NCI-H526 (cell line): ENCODE data around the gene MYT1.

Source experiments
- DNase-seq, 2 experiments: peaks; one replicate each; lab custom pipeline; 2025; lab: John Stamatoyannopoulos, UW

Gene MYT1

DNA sequence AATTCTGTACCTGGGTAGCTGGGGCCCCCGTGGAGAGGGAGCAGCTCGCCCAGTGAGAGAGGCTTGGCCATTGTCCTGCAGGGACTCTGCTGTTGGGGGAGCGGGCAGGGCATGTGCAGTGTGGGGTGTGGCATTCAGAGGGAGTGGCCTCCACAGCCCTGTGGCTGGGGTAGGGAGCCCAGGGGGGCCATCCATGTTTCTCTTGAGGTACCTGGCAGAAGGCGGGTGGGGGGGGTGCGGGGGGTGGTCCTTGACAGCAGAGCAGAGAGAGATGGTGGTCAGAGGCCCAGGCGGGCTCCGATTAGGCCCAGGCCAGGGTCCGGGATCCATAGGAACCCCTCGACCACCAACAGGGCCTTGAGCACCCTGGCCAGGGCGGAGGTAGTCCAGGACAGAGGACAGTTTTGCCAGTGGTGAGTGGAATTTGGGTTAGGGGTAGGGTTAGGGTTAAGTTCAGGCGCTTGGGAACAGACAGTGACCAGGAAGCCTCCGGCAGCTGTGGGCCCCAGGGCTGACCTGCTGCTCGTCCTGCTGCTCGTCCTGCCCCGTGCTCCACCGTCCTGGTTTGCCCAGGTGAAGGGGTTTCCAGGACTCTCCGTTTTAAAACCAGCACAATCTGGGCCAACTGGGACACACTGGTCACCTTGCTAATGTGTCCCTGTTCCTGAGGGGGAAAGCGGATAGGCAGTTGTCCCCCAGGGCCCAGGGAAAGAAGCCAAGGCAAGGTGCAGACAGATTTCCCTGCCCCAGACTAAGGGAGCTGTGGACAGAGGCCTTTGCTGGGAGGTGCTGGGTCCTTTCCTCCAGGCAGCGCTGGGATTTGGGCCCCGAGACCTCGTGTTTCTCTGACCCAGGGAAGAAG, 24.8 kb upstream of the MYT1 start:
- DNase-seq = no peak

DNA sequence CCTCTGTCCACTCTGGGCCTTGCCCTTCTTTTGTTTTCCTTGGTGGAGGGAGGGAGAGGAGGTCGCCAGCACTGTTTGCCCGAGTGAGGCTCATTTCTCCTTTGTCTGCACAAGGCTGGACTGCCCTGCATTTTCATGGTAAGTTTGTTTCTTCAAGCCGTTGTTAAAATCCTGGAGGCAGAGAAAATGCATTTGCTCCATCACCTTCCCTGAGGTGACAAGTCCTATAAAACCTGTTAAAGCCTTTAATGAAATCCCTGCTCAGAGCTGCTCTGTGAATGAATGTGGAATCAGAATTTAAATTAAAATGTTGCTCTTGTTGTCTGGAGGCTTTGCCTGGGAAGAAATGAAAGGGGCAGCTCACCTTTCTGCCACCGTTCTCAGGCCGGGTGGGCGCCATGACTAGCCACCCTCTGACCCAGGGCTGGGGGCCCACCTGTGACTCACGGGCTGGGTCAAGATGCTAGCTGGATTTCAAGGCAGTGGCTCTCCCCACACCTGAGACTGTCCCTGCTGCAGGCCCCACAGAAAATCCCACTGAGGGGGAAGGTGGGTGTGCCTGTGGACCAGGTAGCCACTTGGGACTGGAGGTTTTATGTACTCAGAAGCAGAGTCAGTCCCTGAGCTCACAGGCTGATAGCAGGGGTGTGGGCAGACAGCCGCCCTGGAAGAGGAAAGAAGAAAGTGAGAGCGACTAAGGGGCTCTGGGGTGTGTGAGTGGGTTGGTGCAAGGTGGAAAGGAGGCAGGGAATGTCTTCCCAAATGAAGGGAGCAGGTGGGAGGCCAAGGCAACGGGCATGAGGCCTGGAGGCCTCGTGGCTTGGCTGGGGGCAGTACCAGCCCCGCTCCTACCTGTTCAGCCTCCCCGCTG, 24.0 kb upstream of the MYT1 start:
- DNase-seq = no peak

DNA sequence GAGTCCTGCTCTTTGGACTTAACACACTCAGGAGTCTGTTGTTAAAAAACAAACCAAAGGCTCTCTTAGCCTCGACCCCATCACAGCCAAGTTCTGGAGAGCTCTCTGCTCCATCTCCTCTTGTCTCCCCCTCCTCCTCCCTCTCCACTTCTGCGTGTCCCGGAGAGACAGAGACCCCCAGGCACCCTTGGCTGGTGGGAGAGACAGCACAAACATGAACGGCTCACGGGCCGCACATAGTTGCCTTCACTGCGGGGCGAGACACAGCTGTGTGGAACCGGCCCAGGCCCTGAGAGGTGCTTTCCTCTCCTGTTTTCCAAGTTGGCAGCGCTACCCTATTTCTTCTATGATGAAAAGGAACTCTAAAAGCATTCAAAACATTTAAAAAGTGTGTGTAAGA, 23.3 kb upstream of the MYT1 start:
- no peak for DNase-seq

DNA sequence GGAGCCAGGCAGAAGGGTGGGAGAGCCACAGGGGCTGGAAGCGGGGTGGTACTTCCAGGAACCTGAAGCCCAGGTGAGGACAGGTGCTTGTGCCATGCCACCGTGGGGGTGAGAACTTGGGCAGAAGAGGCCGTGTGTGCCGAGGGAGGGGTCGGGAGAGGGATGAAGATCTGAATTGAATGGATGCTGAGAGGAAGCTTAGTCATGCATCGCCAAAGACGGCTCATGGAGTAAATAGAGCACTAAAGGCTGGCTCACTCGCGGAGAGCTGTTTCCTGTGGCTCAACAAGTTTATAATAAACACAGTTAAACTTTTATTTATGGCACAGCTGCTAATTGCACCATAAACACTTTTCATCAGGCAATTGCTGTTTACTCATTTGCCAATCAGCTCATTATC, 21.7 kb upstream of the MYT1 start:
- peak; percentile 67 to 86 for DNase-seq

- no peak for DNase-seq
Measured at GRCh38 chr20:64143018-64143801, 21.0 kb upstream of the MYT1 start.

DNA sequence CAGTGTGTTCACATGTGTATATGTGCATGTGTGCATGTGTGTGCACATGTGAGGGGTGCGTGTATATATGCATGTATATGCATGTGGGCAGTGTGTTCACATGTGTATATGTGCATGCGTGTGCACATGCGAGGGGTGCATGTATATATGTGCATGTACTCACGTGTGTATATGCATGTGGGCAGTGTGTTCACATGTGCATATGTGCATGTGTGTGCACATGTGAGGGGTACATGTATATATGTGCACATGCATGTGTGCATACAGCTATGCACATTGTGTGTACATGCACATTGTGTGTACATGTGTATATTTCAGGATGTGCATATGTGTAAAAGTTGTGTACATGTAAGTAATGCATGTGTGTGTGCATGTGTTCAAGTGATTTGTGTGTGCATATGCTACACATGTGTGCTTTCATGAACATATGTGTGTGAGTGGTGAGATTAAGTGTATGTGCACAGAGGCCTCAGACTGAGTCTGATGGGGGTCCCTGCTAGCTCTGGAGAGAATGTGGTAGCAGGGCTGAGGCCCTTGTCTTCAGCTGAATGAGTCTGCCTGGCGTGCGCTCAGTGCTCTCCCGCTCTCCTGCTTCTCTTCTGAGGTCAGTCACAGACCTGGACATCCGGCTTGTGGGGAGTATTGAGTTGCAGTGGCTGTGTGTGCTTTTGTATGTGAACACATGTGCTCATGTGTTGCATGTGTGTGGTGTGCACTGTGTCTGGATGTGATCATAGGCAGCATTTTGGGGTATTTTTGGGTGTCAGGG, 19.9 kb upstream of the MYT1 start:
- no peak for DNase-seq

- no peak for DNase-seq
Measured at GRCh38 chr20:64145458-64146300, 18.6 kb upstream of the MYT1 start.

- DNase-seq = no peak
Measured at GRCh38 chr20:64146301-64146935, 17.8 kb upstream of the MYT1 start.

DNA sequence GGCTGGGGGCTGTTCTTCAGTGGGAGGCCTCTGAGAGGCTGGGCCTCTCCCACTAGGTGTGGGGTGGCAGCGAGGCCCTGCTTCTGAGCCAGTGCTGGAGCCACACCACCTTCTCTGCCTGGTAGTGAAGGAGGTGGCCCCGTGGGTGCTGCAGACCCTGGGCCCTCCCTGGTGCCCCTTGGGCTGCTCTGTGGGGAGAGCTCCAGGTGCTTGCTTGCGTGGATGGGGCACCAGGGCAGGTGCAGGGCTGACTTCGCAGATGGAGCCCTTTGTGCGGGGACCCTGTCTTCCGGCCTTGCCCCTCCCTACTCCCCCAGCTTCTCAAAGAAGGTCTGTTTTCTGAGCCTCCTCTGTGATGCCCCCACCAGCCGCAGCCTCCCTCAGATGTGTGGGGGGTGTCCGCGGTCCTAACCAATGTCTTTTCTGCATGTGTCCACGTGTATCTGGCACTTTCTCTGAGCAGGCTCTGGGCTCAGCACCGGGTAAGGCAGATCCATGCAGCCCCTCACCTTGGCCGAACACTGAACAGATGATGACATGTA, 17.2 kb upstream of the MYT1 start:
- DNase-seq = no peak

- no peak for DNase-seq
Measured at GRCh38 chr20:64148581-64148980, 15.7 kb upstream of the MYT1 start.

GRCh38 chr20:64149141-64149540, 15.1 kb upstream of the MYT1 start:
- DNase-seq = no peak

DNA sequence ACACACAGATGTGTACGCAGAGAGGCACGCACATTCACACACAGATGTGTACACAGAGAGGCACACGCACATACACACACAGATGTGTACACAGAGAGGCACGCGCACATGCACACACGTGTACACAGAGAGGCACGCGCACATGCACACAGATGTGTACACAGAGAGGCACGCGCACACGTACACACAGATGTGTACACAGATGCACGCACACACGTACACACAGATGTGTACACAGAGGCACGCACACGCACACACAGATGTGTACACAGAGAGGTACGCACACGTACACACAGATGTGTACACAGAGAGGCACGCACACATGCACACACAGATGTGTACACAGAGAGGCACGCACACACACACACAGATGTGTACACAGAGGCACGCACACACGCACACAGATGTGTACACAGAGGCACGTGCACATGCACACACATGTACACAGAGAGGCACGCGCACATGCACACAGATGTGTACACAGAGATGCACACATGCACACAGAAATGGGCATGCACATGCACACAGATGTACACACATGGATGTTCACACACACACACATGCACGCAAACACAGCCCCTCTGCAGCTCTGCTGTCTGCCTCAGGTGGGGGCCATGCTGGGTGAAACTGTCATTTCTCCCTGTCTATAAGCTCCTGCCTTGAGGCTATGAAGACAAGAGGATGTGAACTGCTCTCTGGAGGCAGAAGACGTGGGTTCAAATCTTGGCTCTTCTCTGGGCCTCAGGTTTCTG, 14.3 kb upstream of the MYT1 start:
- DNase-seq = no peak

GRCh38 chr20:64150756-64151632, 13.3 kb upstream of the MYT1 start:
- DNase-seq = no peak

DNA sequence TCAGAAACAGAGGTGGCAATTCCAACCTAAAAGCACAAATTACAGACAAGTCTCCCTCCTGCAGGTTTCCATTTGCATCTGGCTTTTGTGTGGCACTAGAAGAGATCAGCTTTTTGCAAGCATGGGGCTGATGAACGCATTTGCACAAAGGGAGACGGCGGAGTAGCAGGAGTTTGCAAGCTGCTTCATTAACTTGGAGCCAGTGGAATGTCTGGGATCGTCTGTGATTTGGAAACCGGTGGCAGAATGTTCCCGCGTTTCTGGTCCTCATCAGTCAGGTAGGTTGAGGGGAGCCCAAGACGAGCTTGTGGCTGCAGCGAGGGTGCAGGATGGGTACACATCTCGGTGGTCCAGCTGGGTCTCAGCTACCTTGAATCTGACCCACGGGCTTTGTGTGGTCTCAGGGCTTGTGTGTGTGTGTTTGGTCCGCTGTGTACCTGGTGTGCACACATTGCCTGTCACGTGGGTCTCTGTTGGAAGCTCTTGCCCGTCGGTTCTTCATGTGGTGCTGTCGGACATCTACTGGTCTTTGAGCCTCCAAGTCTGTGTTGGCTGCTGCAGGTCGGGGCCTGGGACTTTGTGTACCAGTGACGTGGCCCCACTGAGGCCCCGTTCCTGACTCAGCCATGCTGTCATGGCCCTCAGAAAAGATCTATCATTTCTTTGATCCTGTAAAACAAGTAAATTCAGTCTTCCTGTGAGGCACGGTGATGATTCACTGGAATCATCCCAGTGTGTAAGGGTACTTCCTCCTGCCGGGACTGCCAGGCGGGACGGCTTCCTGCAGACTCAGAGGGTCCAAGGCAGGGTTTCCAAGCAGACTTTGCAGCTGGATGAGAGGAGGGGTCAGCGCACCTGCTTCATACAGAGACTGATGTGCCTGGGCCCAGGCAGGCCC, 12.4 kb upstream of the MYT1 start:
- peak in 1 of 2 experiments; percentile 39 for DNase-seq

DNA sequence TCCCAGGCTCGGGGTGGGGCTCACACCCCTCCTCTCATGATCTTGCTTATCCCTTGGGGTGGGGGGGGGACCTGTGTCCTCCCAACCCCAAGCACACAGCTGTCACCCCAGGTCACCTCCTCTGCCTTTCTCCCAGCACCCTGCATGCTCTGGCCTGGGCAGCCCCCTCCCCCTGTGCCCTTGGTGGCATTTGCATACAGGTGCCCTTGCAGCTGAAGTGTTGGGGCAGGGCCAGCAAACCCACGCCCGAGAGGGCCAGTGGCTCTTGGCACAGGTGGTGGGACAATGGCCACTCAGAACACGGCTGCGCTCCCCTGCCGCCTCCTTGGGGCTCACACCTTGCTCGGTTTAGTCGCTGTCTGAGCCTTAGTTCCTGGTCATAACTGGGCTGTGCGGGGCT, 11.3 kb upstream of the MYT1 start:
- DNase-seq = peak; percentile 91 to 98

- no peak for DNase-seq
Measured at GRCh38 chr20:64153410-64153809, 10.8 kb upstream of the MYT1 start.
